Measurements from ENCODE around the gene SULT4A1.

- TF ChIP-seq, protein P1, sequence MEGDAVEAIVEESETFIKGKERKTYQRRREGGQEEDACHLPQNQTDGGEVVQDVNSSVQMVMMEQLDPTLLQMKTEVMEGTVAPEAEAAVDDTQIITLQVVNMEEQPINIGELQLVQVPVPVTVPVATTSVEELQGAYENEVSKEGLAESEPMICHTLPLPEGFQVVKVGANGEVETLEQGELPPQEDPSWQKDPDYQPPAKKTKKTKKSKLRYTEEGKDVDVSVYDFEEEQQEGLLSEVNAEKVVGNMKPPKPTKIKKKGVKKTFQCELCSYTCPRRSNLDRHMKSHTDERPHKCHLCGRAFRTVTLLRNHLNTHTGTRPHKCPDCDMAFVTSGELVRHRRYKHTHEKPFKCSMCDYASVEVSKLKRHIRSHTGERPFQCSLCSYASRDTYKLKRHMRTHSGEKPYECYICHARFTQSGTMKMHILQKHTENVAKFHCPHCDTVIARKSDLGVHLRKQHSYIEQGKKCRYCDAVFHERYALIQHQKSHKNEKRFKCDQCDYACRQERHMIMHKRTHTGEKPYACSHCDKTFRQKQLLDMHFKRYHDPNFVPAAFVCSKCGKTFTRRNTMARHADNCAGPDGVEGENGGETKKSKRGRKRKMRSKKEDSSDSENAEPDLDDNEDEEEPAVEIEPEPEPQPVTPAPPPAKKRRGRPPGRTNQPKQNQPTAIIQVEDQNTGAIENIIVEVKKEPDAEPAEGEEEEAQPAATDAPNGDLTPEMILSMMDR (conservative IDR thresholded peaks at IDR 0.05; ENCODE audit: low read length) = no peak
- no peak for TF ChIP-seq EZH2phosphoT487 (IDR thresholded peaks at IDR 0.05; ENCODE audit: borderline replicate concordance, low read depth, low read length)
Observed at GRCh38 chr22:43830931-43831560, 31.3 kb downstream of the SULT4A1 start.
